ENCODE data around the gene RALGAPA2.

The RALGAPA2 gene

GRCh38 chr20:20492521-20493332 is 219.7 kb downstream of the RALGAPA2 start:
- DNase-seq, result peak; percentile 83 to 94

GRCh38 chr20:20491784-20492264 is 220.6 kb downstream of the RALGAPA2 start:
- DNase-seq, result no peak

GRCh38 chr20:20491110-20491783 is 221.2 kb downstream of the RALGAPA2 start:
- DNase-seq, result no peak

- DNase-seq, result no peak
These were observed 221.8 kb downstream of the RALGAPA2 start for GRCh38 chr20:20490673-20491072.

- no peak for DNase-seq
These were observed 222.6 kb downstream of the RALGAPA2 start for GRCh38 chr20:20489648-20490341.

- DNase-seq, result no peak
These were observed 223.4 kb downstream of the RALGAPA2 start for GRCh38 chr20:20489054-20489453.

GRCh38 chr20:20488388-20488787 is 224.1 kb downstream of the RALGAPA2 start:
- DNase-seq, result no peak

GRCh38 chr20:20487811-20488210 is 224.6 kb downstream of the RALGAPA2 start:
- no peak for DNase-seq

- no peak for DNase-seq
These were observed 229.1 kb downstream of the RALGAPA2 start for GRCh38 chr20:20483328-20483727.

- no peak for DNase-seq
These were observed 230.0 kb downstream of the RALGAPA2 start for GRCh38 chr20:20482453-20482852.

- DNase-seq, result no peak
These were observed 231.8 kb downstream of the RALGAPA2 start for GRCh38 chr20:20480689-20481088.

- DNase-seq, result no peak
These were observed 232.3 kb downstream of the RALGAPA2 start for GRCh38 chr20:20480126-20480525.

GRCh38 chr20:20477444-20478041 is 234.9 kb downstream of the RALGAPA2 start:
- no peak for DNase-seq

GRCh38 chr20:20476504-20476903 is 235.9 kb downstream of the RALGAPA2 start:
- no peak for DNase-seq

- DNase-seq, result no peak
These were observed 238.8 kb downstream of the RALGAPA2 start for GRCh38 chr20:20473657-20474056.

GRCh38 chr20:20472684-20473274 is 239.7 kb downstream of the RALGAPA2 start:
- no peak for DNase-seq

GRCh38 chr20:20466341-20466879 is 246.0 kb downstream of the RALGAPA2 start:
- DNase-seq, result no peak

GRCh38 chr20:20465252-20465651 is 247.2 kb downstream of the RALGAPA2 start:
- peak in 1 of 2 experiments; percentile 48 for DNase-seq

- DNase-seq, result peak; percentile 65 to 83
These were observed 248.5 kb downstream of the RALGAPA2 start for GRCh38 chr20:20463933-20464374.

- peak in 1 of 2 experiments; percentile 25 for DNase-seq
These were observed 250.3 kb downstream of the RALGAPA2 start for GRCh38 chr20:20462185-20462584.

- DNase-seq, result no peak
These were observed 250.9 kb downstream of the RALGAPA2 start for GRCh38 chr20:20461551-20461950.

- no peak for DNase-seq
These were observed 252.7 kb downstream of the RALGAPA2 start for GRCh38 chr20:20459726-20460125.

Data from NCI-H2081 (cell line).